ENCODE results near the gene PRKAG2.
"Not testable (repeated sequence)": the region's sequence is repeated elsewhere in the genome, so short reads cannot be mapped to it uniquely, and the experiment has no call there.

The PRKAG2 gene

DNA sequence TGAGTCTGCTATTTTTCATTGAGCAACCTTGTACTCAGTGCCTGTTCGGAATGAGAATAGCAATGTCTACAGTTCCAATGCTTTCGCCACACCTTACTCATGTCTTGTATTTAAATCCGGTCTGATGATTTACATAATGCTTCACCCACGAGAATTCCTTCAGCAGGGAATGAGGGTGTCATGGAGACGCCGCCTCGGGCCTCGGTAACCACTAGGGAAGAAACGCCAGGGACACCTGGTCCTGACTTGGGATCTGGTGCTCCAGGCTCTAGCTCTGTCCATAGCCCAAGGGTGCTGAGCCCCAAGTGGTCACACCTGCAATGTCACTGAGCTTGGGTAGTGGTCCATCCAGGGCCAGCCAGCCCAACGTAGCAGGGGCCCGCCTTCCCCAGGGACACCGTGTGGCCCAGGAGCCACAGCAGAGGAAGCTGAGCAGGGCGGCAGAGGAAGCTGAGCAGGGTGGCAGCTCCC lies 37.4 kb downstream of the PRKAG2 start:
- DNase-seq (ENCODE audit: extremely low spot score, insufficient read length, low read depth): no peak
- no peak for FAIRE-seq

DNA sequence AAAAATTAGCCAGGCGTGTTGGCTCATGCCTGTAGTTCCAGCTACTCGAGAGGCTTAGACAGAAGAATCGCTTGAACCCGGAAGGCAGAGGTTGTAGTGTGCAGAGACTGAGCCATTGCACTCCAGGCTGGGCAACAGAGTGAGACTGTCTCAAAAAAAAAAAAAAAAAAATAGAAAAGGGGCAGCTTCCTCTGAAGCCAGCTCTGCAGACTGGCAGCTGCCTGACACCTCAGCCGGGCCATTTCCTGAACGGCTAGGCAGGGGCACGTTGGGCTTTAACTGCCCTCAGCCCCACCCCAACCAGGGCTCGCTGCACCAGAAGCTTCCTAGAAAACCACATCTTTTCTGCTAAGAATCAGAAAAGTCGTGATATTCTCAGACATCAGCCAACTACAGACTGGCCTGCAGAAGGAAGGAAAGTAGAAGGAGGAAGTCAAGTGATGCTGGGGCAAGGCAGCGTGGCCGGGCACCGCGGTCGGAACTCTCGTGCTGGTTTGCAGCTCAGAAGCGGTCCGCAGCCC lies 38.0 kb downstream of the PRKAG2 start:
- no peak for FAIRE-seq

DNA sequence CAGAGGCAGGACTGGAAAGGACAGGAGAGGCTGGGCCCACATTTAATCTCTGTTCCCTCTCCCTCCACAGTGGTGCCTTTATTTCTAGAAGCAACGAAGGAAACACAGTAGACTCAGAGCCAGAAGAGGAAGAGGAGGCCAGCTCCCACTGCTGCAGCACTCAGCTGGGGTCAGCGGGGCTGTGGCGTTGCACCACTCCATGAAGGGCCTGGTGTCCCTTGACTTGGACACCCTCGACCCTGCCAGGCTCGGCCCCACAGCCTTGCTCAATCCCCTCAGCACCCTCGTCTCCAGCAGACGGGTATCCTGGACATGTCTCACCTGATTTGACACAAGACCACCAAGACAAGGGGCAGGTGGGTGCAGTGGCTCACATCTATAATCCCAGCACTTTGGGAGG lies 38.8 kb downstream of the PRKAG2 start:
- no peak for DNase-seq (ENCODE audit: extremely low spot score, insufficient read length, low read depth)
- no peak for FAIRE-seq

More for the DNA sequence above, 38.0 kb downstream of the PRKAG2 start:
- peak; percentile 29 for DNase-seq (ENCODE audit: extremely low spot score, insufficient read length, low read depth)

DNA sequence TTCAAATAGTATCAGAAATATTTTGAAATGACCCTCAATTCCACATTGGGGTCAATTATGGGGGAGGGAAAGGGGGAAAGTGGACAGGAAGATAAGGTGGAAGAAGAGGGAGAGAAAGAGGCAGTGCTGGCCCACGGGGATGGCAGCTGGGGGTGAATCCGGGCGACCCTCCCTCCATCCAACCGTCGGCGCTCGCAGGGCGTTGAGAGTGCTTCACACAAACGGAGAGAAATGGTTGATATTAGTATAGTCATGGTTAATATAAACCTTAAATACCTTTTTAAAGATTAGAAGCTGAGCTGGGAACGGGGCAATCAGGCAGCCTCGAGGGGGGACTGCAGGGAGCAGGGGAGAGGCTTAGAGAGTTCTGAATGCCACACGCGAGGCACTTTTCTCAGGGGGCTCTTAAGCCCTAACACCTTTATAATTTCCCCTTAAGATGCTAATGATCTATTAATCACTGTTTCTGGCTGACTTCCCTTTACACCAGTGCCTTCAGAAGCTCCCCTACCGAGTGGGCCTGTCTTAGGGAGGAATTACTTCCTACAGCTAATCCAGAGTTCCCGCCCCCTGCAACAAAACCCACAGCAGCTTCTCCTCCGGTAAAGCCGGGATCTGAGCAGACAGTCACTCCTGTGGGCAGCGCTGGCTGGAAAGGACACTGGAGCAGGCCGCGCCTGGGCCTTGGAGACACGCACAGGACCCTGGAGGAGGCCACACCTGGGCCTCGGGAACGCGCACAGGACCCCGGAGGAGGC lies 39.5 kb downstream of the PRKAG2 start:
- FAIRE-seq: no peak

DNA sequence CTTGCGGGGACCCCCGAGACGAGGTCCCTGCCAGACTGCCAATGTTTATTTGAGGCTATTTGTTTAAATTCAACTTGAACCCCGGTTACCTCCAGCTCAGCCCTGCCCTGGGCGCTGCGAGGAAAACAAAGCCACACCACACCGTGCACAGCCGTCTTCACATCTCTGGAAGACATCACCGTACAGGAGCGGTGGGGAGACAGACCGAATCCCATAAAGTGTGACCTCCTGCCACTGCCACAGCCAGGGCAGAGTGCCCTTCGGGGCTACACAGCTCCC lies 40.0 kb downstream of the PRKAG2 start:
- FAIRE-seq (no peak), DNase-seq (ENCODE audit: extremely low spot score, insufficient read length, low read depth) (no peak)

More for the DNA sequence above, 39.5 kb downstream of the PRKAG2 start:
- DNase-seq (ENCODE audit: extremely low spot score, insufficient read length, low read depth): no peak

DNA sequence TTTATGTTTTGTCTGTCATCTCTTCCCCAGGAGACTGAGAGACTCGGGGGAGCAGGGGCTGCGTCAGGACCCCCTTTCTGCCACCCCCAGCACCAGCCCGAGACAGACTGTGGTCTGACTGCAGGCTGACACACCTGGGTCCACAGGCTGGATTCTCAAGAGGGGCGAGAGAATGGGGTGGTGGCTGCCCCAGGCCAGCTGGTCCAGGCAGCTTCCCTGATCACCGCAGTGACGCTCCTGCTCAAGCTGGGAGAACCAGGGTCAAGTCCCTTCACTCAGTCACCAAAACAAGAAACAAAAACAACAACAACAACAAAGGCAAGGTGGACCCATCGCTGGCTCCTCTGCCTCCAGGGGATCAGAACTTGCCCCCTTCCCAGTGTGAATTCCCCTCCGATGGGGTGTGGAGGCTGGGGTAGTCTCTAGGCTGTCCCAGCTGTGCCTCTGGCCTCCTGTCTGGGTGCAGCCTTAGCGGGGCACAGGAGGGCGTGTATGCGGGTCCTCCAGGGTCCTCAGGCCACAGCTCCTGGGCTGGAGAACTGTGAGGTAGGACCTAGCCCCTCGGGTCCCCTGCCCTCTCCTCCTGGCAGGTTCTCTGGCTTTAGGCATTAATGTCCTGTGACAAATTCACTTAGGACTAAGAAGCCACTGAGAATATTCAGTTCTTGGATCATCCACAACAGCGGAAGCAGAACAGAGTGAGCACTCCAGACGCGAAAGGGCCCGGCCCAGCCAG lies 40.6 kb downstream of the PRKAG2 start:
- DNase-seq (ENCODE audit: extremely low spot score, insufficient read length, low read depth) (no peak), FAIRE-seq (no peak)

DNA sequence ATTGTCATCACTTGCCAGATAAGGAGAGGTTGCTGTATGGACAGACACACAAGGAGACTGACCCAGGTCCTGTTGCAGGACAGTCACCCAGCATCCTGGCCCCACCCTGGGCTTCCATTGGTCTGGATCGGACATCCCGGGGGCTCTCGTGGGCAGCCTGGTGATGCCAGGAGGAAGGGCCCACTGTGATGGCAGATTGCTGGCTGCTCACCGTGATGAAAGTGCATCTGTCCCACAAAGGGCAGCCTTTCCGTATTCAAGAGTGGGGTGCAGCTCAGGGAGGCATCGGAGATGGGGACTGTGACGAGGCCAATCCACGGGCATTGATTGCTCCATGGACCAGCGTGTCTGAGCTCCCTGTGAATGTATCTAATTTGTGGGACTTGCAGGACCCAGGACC lies 41.3 kb downstream of the PRKAG2 start:
- DNase-seq (ENCODE audit: extremely low spot score, insufficient read length, low read depth) (no peak), FAIRE-seq (no peak)

DNA sequence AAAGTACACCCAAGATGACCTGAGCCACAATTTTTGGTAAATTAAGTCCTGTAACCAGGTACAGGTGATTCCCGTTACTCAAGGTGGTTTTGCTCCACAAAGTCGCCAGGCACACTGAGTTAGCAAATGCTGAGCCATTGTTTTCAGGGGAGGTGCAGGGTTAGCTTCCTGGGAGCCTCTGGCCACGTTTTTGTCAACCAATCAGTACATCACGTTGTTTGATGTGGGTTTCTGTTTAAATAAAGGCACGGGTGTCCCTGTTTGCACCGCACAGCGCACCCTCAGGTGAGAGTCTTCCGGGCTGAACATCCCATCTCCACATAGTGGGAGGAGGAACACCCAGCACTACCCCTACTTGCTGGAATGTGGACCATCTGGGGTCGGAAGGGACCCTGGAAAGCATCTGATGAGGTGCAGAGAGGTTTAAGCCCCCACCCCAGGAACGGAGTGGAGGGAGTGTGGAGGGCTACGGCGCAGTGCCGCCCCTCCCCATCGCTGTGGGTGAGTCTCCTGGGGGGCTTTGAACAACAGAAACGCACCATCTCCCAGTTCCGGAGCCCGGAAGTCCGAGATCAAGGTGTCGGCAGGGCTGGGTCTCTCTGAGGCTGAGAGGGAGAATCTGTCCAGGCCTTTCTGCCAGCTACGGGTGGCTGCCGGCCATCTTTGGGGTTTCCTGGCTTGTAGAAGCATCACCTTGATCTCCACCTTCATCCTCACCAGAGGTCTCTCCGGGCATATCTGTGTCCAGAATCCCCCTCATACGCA lies 42.5 kb downstream of the PRKAG2 start:
- no peak for DNase-seq (ENCODE audit: extremely low spot score, insufficient read length, low read depth)

DNA sequence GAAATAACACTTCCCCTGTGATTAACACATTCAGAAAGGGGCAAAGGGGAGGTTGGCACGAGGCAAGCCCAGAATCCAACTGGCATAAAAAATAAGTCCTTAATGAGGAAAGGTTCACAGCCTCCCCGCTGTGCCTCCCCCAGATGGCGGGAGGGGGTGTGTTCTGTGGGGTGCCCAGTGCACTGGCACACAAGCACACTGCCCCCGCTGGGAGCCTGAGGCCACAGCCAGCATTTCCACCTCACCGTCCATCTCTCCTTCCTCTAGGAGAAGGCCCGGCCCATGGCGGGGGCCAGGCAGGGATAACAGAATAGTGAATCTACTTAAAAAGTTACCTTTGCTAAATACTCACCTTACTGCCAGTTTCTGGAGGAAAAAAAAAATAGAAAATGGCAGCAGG lies 43.2 kb downstream of the PRKAG2 start:
- FAIRE-seq (no peak), DNase-seq (ENCODE audit: extremely low spot score, insufficient read length, low read depth) (no peak)

More for the DNA sequence above, 42.5 kb downstream of the PRKAG2 start:
- no peak for FAIRE-seq

DNA sequence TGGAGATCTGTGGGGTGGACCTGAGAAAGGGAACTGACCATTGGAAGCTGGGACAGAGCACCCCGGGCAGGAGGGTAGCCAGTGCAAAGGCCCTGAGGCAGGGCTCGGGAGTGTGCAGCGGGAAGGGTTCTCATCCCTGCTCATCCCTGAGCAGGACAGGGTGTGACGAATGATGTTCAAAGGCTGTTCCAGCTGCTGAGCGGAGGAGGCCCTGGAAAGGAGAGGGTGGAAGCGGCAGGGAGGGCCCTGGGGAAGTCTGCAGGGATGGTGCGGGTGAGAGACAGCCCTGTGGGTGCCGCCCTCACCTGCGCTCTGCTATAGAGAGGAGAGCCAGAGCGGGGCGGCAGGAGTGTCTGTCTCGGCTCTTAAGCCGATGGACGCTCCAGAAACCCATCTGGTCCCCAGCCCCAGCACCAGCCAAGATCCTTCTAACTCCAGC lies 43.7 kb downstream of the PRKAG2 start:
- FAIRE-seq (no peak), DNase-seq (ENCODE audit: extremely low spot score, insufficient read length, low read depth) (no peak)

DNA sequence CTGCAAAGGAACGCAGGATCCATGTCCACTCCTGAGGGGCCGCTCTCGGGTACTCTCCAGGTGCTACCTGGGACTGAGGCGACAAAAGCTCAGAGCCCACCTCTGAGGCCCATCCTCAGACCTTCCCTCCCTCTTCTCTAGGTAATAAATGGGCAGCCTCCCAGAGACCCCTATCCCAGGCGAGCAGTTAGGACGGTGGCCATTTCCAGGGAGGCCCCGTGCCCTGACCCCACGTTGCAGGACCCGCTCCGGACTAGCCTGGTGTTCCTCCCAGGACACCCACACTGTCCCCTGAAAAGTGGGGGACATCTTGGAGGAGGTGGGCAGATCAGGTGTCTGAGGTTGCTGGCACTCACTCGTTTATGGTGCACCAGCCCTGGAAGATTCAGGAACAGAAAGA lies 44.3 kb downstream of the PRKAG2 start:
- FAIRE-seq: no peak
- DNase-seq (ENCODE audit: extremely low spot score, insufficient read length, low read depth): no peak

DNA sequence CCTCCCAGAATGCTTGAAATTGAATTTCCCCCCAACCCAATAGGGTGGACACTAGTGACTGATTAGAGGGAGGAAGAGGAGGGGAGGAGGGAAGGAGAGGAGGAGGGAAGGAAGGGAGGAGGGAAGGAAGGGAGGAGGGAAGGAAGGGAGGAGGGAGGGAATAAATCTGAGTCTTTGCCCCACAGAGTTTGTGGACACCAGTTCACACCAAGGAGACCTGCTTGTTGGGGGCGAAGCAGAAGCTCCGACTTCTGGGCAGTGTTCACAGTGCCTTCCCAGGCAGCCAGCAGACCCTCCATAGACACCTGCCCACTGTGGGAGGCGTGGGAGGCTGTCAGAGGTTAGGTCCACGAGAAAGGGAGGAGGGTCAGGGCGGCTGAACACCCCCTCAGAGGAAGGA lies 44.8 kb downstream of the PRKAG2 start:
- FAIRE-seq (no peak), DNase-seq (ENCODE audit: extremely low spot score, insufficient read length, low read depth) (no peak)

DNA sequence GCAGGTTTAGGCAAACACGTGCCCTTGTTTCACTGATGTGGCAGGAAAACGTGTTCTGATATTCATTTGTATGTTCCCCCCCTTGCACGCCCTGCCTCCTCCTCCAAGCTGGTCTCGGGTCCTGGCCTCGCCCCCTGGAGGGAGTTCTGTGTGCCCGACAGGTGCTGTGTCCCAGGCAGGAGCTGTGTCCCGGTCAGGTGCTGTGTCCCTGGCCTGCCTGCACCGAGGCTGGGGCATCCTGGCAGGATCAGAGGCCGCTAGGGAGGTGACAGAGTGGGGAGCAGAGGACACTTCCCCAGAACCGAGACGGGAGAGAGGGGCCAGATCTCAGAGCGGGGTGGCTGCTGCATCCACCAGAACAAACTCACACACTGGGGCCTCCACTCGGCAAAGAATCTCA lies 45.3 kb downstream of the PRKAG2 start:
- DNase-seq (ENCODE audit: extremely low spot score, insufficient read length, low read depth) (no peak), FAIRE-seq (no peak)

DNA sequence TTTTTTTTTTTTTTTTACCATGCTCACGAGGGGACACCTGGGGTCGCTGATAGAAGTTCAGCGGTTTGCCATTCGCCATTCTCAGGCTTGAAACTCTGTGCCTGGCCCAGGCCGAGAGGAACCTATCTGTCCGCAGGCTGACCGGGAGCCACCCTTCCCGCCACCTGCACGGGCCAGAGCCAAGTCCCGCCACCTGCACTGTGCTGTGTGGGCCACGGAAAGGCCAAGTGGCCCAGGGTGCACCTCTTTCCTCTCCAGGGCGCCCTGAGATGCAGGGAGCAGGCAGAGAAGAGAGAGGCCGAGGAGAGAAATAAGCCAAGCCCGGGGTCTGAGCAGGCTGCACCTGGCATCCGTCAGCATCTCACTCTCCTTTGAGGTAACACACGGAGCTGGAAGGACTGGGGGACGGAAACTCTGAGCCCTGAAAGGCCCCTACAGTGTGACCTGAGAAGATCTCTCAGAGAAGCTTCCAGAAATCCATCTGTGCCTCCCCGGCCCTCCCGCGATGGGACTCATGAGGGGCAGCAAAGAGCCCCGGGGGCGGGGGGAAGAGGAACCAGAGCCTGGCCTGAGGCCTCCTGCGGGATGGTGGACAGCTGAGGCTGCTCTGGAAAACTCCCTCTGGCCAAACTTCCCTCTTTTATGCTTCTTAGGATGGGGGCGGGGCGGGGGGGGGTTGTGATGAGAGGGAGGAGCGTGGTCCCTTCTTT lies 46.6 kb downstream of the PRKAG2 start:
- no peak for DNase-seq (ENCODE audit: extremely low spot score, insufficient read length, low read depth)
- FAIRE-seq: no peak

DNA sequence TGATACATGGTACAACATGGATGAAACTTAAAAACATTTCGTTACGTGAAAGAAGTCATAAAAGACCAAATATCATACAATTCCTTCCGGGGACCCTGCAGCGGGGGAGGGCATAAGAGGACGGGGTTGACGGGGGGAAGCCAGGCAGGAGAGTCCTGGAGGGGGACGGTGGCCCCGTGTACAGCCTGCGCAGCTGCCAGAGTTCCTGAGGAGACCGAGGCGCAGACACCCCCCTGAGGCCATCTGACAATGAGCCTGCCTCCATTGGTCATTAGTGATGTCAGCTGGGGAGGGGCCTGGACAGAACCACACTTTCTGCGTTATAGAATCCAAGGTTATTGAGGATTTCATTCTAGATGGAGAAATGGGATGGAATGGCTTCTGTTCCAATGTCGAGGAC lies 47.2 kb downstream of the PRKAG2 start:
- FAIRE-seq (no peak), DNase-seq (ENCODE audit: extremely low spot score, insufficient read length, low read depth) (no peak)

DNA sequence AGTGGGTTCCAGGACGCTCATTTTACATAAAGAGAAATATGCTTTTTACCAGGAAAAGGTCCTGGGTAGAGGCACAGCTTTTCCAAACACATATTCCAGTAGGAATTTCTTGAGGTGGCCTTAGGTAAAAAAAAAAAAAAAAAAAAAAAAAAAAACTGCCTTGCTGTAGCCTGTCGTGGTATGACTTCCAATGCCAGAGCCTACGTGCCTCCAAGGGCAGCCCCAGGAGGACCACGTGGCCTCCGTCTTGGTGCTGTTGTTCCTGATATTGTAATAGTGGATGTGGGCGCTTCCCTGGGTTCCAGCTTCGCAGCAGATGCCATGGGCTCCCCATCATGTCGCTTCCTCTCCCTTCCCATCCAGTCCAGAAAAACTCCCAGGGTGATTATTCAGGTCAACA lies 49.3 kb downstream of the PRKAG2 start:
- DNase-seq (ENCODE audit: extremely low spot score, insufficient read length, low read depth): no peak
- FAIRE-seq: no peak

DNA sequence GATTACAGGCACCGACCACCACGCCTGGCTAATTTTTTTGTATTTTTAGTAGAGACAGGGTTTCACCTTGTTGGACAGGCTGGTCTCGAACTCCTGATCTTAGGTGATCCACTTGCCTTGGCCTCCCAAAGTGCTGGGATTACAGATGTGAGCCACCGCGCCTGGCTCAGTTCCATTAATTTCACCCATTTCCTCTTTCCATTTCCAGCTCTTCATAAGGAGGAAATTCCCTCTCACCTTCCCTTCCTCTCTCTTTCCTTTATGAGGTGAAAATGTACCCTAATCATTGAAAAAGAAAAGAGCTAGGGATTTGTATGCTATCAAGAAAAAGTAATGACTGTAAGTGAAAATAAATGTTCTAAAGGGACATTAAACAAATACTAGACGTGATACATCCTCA lies 50.6 kb downstream of the PRKAG2 start:
- FAIRE-seq; DNase-seq (ENCODE audit: extremely low spot score, insufficient read length, low read depth): not testable (repeated sequence)

DNA sequence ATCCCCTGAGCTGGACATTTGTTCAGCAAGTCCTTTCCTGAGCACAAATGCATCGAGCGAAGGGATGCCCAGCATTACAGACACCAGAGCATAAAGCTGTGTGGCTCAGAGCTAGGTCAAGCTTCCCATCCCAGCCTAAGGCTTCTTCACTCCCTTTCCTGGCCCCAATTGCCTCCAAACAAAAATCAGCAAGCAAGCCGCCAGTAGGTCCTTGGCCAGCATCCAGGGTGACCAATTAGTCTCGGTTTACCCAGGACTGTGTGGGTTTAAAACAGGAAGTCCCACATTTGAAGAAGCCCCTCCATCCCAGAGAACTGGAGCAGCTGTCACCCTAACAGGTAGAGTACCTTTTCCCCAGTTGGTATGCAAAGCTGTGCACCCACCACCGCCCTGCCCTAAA lies 51.2 kb downstream of the PRKAG2 start:
- no peak for FAIRE-seq

DNA sequence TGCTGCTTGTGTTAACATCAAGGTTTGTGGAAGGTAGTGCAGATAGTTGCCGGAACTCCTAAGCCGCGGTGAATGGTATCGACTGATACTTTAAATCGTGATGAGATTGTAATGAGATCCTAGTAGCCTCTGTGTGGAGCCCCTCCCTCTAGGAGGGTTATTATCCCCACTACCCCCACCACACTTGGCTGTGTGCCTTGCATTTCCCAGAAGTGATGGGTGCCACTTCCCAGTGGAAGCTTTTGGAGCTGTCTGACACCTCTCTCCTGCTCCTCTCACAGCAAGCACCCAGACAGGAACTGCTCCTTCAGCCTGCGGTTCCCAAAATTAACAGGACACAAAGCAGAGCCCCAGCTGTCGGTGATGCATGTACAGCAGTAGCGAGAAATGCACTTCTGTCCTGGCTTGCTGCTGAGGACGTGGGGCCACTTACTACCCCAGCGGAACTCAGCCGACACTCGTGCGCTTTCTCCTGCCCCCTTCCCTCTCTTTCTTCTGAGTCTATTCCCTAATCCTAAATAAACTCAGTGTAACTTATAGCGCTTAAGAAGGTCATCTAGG lies 52.5 kb downstream of the PRKAG2 start:
- no peak for FAIRE-seq
- no peak for DNase-seq (ENCODE audit: extremely low spot score, insufficient read length, low read depth)

More for the DNA sequence above, 51.2 kb downstream of the PRKAG2 start:
- no peak for DNase-seq (ENCODE audit: extremely low spot score, insufficient read length, low read depth)

Data from GM18507 (cell line).